Stimulated activated CD4-positive, alpha-beta T cell treated with anti-CD3 and anti-CD28 coated beads, TNF-alpha, amount 100 ng/mL, for 4 hours (primary cell): ENCODE measurements around the gene PKHD1.

Source experiments
- DNase-seq, 3 experiments: peaks; one replicate each; pipeline ENCODE4 v3.0.0-alpha.2; 2020; ENCODE audit warnings: low read depth in 3 of 3

PKHD1 gene

GRCh38 chr6:52087498-52087999 lies at the start of gene PKHD1:
Gene PKHD1, minus strand, starts transcription at chr6:52087613. Its CDS starts 2,680 bp downstream, at chr6:52084933.
- DNase-seq = no peak

GRCh38 chr6:52136934-52137467 lies 49.6 kb upstream of the PKHD1 start:
- no peak for DNase-seq

- DNase-seq = no peak
Measured at GRCh38 chr6:52136055-52136454, 48.6 kb upstream of the PKHD1 start.

- DNase-seq = no peak
Measured at GRCh38 chr6:52135217-52135616, 47.8 kb upstream of the PKHD1 start.

GRCh38 chr6:52134011-52134410 lies 46.6 kb upstream of the PKHD1 start:
- DNase-seq = no peak

- DNase-seq = no peak
Measured at GRCh38 chr6:52133324-52133723, 45.9 kb upstream of the PKHD1 start.

- DNase-seq = no peak
Measured at GRCh38 chr6:52132292-52132691, 44.9 kb upstream of the PKHD1 start.

- no peak for DNase-seq
Measured at GRCh38 chr6:52130440-52130839, 43.0 kb upstream of the PKHD1 start.

- no peak for DNase-seq
Measured at GRCh38 chr6:52127957-52128356, 40.5 kb upstream of the PKHD1 start.

- no peak for DNase-seq
Measured at GRCh38 chr6:52126231-52126630, 38.8 kb upstream of the PKHD1 start.

GRCh38 chr6:52125572-52125971 lies 38.2 kb upstream of the PKHD1 start:
- DNase-seq = no peak

GRCh38 chr6:52125139-52125538 lies 37.7 kb upstream of the PKHD1 start:
- DNase-seq = no peak

GRCh38 chr6:52124126-52125121 lies 37.0 kb upstream of the PKHD1 start:
- DNase-seq = no peak

GRCh38 chr6:52123251-52123650 lies 35.8 kb upstream of the PKHD1 start:
- no peak for DNase-seq

GRCh38 chr6:52117352-52117751 lies 29.9 kb upstream of the PKHD1 start:
- DNase-seq = no peak

- no peak for DNase-seq
Measured at GRCh38 chr6:52116605-52116948, 29.2 kb upstream of the PKHD1 start.

- no peak for DNase-seq
Measured at GRCh38 chr6:52115891-52116604, 28.6 kb upstream of the PKHD1 start.

- DNase-seq = no peak
Measured at GRCh38 chr6:52115145-52115741, 27.8 kb upstream of the PKHD1 start.

GRCh38 chr6:52109171-52109571 lies 21.8 kb upstream of the PKHD1 start:
- no peak for DNase-seq

GRCh38 chr6:52108128-52108527 lies 20.7 kb upstream of the PKHD1 start:
- no peak for DNase-seq

GRCh38 chr6:52106994-52107393 lies 19.6 kb upstream of the PKHD1 start:
- DNase-seq = no peak

GRCh38 chr6:52104979-52105378 lies 17.6 kb upstream of the PKHD1 start:
- no peak for DNase-seq
